ENCODE results near the gene TMEM106B. TPM values are rescaled to one million over a fixed set of nuclear protein-coding genes. Genes with fewer than 3 reads are reported as not detected.

Gene TMEM106B
- total and polyA plus RNA-seq, 2 donors (not counting 3 experiments of a cell fraction or from before 2014, with no cell fraction given): 13.7 to 23.1 TPM

DNA sequence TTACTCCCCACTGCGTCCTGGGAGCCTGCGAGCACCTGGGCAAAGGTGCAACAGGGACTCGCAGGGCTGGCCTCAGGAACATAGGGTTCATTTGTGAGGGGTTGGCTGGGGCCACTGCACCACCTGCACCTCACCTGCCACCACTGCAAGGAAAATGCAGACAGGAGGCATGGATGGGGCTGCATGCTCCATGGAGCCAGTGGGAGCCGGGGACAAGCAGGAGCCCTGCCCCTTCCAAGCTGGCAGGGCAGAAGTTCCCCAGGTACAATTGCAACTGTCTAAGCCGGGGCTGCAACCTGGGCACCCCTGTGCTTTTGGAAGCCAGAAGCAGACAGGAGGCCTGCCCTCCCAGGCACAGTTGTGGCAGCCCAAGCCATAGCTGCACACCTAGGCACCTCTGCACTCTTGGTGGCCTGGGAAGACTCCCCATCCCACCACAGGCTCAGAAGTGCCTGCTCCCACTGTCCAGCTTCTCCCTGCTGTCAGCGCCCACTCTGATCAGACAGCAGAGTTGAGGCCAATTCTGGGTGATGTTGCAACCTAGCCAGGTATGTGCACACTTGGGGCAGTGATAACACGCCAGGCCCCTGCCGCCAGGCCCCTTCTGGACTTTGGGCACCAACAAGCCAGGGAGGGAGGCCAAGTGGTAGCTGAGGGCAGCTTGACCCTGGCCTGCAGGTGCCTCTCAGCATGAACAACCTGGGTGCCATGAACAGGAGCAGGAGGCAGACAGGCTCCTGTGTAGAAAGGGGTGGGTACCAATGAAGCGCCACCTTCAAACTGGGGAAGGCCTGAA, 58.2 kb downstream of the TMEM106B start:
- no peak overlapping the region for H2AFZ ChIP-seq (ENCODE audit: low read depth, low read length)
- H3K9ac ChIP-seq (replicated peaks; ENCODE audit: extremely low read depth, insufficient read depth, low read length): no peak overlapping the region
- dilution Hi-C loops (cut with MboI; ENCODE audit: extremely low pct_ligation_motif_present, low sequenced_read_pairs) (no loop called here), intact Hi-C loops (cut with micrococcal nuclease) (no loop called here)
- no peak overlapping the region for H3K4me2 ChIP-seq (ENCODE audit: insufficient read depth, low read length)
- H3K4me3 ChIP-seq (replicated peaks in 1 of 3; ENCODE audit: insufficient read depth in 1 of 3, low read depth in 1 of 3, low read length in 3 of 3): no peak overlapping the region
- H3K79me2 ChIP-seq (ENCODE audit: control insufficient read depth, insufficient read depth, low read length): no peaks in the 10 kb centered on the region
- CTCF ChIA-PET: interaction anchor here (1.4 kb wide), 1 partner anchor 10 kb away, joined by 5 read pairs; no protein-coding TSS in a partner anchor
- H3K9me3 ChIP-seq (replicated peaks; ENCODE audit: control insufficient read depth, insufficient read depth, low read length): no peaks in the 10 kb centered on the region
- no peaks in the 10 kb centered on the region for H4K20me1 ChIP-seq (replicated peaks; ENCODE audit: control insufficient read depth, extremely low read depth, insufficient read depth, low read length)
- POLR2A ChIA-PET: no interaction called here
- H3K27me3 ChIP-seq (ENCODE audit: control insufficient read depth in 2 of 2, insufficient read depth in 2 of 2, low read length in 2 of 2): no peaks in the 10 kb centered on the region
- TF ChIP-seq FOS (IDR thresholded peaks at IDR 0.05; ENCODE audit: borderline replicate concordance, insufficient read depth, low read length) (no peak), POLR2A (IDR thresholded peaks at IDR 0.05; ENCODE audit: low read depth, low read length) (no peak), JUN (IDR thresholded peaks at IDR 0.05; ENCODE audit: borderline replicate concordance, insufficient read depth, insufficient read length, low read depth) (no peak), MYC (IDR thresholded peaks at IDR 0.05; ENCODE audit: low read depth, low read length) (no peak), GATA2 (IDR thresholded peaks at IDR 0.05; ENCODE audit: insufficient read depth, insufficient read length, low read depth, low read length) (no peak), POLR2AphosphoS5 (IDR thresholded peaks at IDR 0.05; ENCODE audit: insufficient read depth, low read depth, low read length) (no peak), EZH2 (IDR thresholded peaks at IDR 0.05; ENCODE audit: borderline replicate concordance, low read depth, low read length, severe bottlenecking) (no peak)
- TF ChIP-seq, protein P1, sequence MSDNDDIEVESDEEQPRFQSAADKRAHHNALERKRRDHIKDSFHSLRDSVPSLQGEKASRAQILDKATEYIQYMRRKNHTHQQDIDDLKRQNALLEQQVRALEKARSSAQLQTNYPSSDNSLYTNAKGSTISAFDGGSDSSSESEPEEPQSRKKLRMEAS (IDR thresholded peaks at IDR 0.05; ENCODE audit: insufficient read depth, insufficient read length): no peak
- TF ChIP-seq, protein P2, sequence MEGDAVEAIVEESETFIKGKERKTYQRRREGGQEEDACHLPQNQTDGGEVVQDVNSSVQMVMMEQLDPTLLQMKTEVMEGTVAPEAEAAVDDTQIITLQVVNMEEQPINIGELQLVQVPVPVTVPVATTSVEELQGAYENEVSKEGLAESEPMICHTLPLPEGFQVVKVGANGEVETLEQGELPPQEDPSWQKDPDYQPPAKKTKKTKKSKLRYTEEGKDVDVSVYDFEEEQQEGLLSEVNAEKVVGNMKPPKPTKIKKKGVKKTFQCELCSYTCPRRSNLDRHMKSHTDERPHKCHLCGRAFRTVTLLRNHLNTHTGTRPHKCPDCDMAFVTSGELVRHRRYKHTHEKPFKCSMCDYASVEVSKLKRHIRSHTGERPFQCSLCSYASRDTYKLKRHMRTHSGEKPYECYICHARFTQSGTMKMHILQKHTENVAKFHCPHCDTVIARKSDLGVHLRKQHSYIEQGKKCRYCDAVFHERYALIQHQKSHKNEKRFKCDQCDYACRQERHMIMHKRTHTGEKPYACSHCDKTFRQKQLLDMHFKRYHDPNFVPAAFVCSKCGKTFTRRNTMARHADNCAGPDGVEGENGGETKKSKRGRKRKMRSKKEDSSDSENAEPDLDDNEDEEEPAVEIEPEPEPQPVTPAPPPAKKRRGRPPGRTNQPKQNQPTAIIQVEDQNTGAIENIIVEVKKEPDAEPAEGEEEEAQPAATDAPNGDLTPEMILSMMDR (IDR thresholded peaks at IDR 0.05; ENCODE audit: extremely low read depth in 1 of 2, insufficient read depth in 1 of 2, low read depth in 1 of 2, low read length in 2 of 2): no peak
- H3K36me3 ChIP-seq (ENCODE audit: control insufficient read depth in 2 of 2, extremely low read depth in 1 of 2, insufficient read depth in 2 of 2, low read length in 2 of 2): no peaks in the 10 kb centered on the region
- no peaks in the 10 kb centered on the region for H3K4me1 ChIP-seq (ENCODE audit: control insufficient read depth, extremely low read depth, insufficient read depth, low read length)
- no peak overlapping the region for H3K27ac ChIP-seq (ENCODE audit: insufficient read depth, low read depth, low read length)
- DNase-seq (ENCODE audit: low read depth, low spot score) (no peak), FAIRE-seq (no peak)
- BruUV-seq (replicated peaks): no TSS peak
- H3K9me1 ChIP-seq (replicated peaks; ENCODE audit: control insufficient read depth, extremely low read depth, insufficient read depth, low read length): no peaks in the 10 kb centered on the region

Measured in endothelial cell of umbilical vein (primary cell).